ENCODE results near the gene KRT16.
"Not testable (repeated sequence)": the region's sequence is repeated elsewhere in the genome, so short reads cannot be mapped to it uniquely, and the experiment has no call there.

DNA sequence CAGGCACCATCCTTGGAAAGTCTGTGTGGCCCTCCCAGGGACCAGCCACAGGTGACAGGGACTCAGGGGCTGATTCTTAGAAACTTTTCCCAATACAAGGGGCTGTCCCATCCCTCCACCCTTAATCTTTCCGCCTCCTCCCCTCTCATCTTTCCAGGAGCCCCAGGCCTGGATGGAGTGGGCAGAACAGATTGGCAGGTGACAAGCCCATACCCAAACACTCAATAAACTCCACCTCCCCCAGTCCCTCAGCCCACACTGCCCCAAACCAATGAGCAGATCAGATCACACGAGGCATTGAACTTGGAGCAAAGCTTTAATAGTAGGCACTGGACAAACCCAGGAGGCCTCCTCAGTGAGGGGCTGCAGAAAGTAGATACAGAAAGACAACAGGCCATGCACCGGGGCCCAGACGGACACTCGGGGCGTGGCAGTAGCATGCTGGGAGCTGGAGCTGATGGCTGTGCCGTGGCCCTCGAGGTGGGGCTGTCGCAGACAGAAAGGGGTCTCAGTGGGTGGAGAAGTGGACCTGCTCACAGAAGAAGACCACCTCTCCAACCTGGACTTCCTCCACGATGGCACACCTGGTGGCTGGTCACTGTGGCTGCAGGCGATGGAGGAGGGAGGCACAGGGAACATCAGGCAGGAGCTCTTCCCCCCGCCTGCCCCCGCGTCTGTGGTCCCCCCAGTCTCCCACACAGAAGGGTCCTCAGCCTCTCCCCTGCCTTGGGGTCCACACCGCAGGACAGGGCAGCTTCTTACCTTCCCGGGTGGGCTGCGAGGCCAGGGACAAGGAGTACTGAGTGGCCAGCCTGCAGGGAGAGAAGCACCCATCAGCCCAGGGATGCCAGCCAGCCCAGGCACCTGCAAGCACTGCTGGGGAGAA, 13.7 kb upstream of the KRT16 start:
- TF ChIP-seq CTCF (conservative IDR thresholded peaks at IDR 0.05; ENCODE audit: low read depth, low read length); EZH2 (IDR thresholded peaks at IDR 0.05; ENCODE audit: low read length, unreplicated experiment); EZH2phosphoT487 (IDR thresholded peaks at IDR 0.05; ENCODE audit: borderline replicate concordance, low read length): not testable (repeated sequence)
